HCT116 (cell line): ENCODE measurements around the gene RASL12.

Experiments used
- CBX3 ChIP-seq: IDR thresholded peaks from 2 replicates; pipeline ENCODE4 v1.6.1; 2012; ENCODE audit warnings: low read depth
- CTCF ChIP-seq, 3 experiments: fragments of 200-600 bp in 1 of 3; sonication (generic) in 1 of 3; IDR thresholded peaks in 2 of 3; conservative IDR thresholded peaks in 1 of 3; 2 replicates each; pipeline ENCODE4 v1.5.1; 2012 to 2017; ENCODE audit warnings: low read depth in 2 of 3, low read length in 2 of 3, antibody characterized with exemption in 1 of 3, borderline replicate concordance in 1 of 3, control low read depth in 1 of 3, mild to moderate bottlenecking in 1 of 3, mixed read lengths in 1 of 3, mixed run types in 1 of 3, moderate library complexity in 1 of 3; ENCODE audit not compliant: insufficient read depth in 1 of 3
- MAX ChIP-seq: IDR thresholded peaks from 2 replicates; pipeline ENCODE4 v1.6.1; 2012
- POLR2A ChIP-seq: IDR thresholded peaks from 2 replicates; pipeline ENCODE4 v1.7.0; 2011; ENCODE audit warnings: borderline replicate concordance; ENCODE audit not compliant: insufficient read depth, insufficient read length; ENCODE audit errors: extremely low read depth
- RAD21 ChIP-seq: IDR thresholded peaks from 2 replicates; pipeline ENCODE4 v1.6.1; 2012; ENCODE audit warnings: low read depth, mild to moderate bottlenecking
- SIN3A ChIP-seq: IDR thresholded peaks from 2 replicates; pipeline ENCODE4 v1.6.1; 2012; ENCODE audit warnings: low read depth
- ZNF274 ChIP-seq: fragments of 200-500 bp; sonication (Bioruptor generic); IDR thresholded peaks from 2 replicates; pipeline ENCODE4 v1.6.1; 2014; ENCODE audit warnings: mild to moderate bottlenecking, low read depth, low read length, inconsistent platforms
- TF ChIP-seq, protein P1 (sequence below): IDR thresholded peaks from 2 replicates; pipeline ENCODE4 v1.6.1; 2012; ENCODE audit warnings: low read depth

DNA sequence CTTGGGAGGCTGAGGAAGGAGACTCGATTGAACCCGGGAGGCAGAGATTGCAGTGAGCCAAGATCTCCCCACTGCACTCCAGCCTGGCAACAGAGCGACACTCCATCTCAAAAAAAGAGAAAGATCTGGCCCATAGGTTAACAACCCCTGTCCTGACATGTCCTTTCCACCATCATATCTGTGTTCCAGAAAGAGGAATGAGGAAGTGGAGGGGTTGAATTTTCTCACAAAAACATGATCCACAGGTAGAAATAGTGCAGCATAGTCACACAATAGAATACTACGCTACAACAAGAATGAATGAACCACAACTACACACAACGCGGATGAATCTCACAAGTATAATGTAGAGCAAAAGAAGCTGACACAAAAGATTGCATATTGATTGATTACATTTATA is 27.3 kb downstream of the RASL12 start:
- no peak for TF ChIP-seq CTCF (IDR thresholded peaks at IDR 0.05 in 2 of 3, conservative IDR thresholded peaks at IDR 0.05 in 1 of 3; ENCODE audit: borderline replicate concordance in 1 of 3, insufficient read depth in 1 of 3, low read depth in 2 of 3, low read length in 2 of 3)
- TF ChIP-seq, protein P1, sequence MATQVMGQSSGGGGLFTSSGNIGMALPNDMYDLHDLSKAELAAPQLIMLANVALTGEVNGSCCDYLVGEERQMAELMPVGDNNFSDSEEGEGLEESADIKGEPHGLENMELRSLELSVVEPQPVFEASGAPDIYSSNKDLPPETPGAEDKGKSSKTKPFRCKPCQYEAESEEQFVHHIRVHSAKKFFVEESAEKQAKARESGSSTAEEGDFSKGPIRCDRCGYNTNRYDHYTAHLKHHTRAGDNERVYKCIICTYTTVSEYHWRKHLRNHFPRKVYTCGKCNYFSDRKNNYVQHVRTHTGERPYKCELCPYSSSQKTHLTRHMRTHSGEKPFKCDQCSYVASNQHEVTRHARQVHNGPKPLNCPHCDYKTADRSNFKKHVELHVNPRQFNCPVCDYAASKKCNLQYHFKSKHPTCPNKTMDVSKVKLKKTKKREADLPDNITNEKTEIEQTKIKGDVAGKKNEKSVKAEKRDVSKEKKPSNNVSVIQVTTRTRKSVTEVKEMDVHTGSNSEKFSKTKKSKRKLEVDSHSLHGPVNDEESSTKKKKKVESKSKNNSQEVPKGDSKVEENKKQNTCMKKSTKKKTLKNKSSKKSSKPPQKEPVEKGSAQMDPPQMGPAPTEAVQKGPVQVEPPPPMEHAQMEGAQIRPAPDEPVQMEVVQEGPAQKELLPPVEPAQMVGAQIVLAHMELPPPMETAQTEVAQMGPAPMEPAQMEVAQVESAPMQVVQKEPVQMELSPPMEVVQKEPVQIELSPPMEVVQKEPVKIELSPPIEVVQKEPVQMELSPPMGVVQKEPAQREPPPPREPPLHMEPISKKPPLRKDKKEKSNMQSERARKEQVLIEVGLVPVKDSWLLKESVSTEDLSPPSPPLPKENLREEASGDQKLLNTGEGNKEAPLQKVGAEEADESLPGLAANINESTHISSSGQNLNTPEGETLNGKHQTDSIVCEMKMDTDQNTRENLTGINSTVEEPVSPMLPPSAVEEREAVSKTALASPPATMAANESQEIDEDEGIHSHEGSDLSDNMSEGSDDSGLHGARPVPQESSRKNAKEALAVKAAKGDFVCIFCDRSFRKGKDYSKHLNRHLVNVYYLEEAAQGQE, result no peak
- TF ChIP-seq MAX, result no peak
- TF ChIP-seq RAD21, result no peak
- no peak for TF ChIP-seq ZNF274
- TF ChIP-seq POLR2A, result no peak
- no peak for TF ChIP-seq SIN3A
- no peak for TF ChIP-seq CBX3
